PFSK-1 (cell line): ENCODE results near the gene SMAD3.

ENCODE experiments used
- FOXP2 ChIP-seq: optimal IDR thresholded peaks from 2 replicates; pipeline ENCODE3; 2011; ENCODE audit warnings: borderline replicate concordance, control low read depth, inconsistent platforms; ENCODE audit not compliant: insufficient read depth; ENCODE audit errors: extremely low read length, extremely low read depth
- POLR2AphosphoS5 ChIP-seq: IDR thresholded peaks from 2 replicates; pipeline ENCODE4 v1.6.1; 2012; ENCODE audit warnings: low read depth, mild to moderate bottlenecking, control low read depth, low read length, moderate library complexity
- SIN3A ChIP-seq: IDR thresholded peaks from 2 replicates; pipeline ENCODE4 v1.6.1; 2012; ENCODE audit warnings: mild to moderate bottlenecking, low read length, moderate library complexity, borderline replicate concordance; ENCODE audit not compliant: insufficient read depth
- TAF1 ChIP-seq: IDR thresholded peaks from 2 replicates; pipeline ENCODE4 v1.6.1; 2012; ENCODE audit warnings: low read length, control low read depth, borderline replicate concordance; ENCODE audit not compliant: insufficient read depth
- TF ChIP-seq, protein P1 (sequence below), 2 experiments: IDR thresholded peaks; 2 replicates each; pipeline versions ENCODE4 v1.6.1 to v1.8.0; 2011 to 2012; ENCODE audit warnings: low read depth in 2 of 2, low read length in 2 of 2, control low read depth in 1 of 2, inconsistent platforms in 1 of 2, mild to moderate bottlenecking in 1 of 2, moderate library complexity in 1 of 2; ENCODE audit not compliant: insufficient read depth in 1 of 2

DNA sequence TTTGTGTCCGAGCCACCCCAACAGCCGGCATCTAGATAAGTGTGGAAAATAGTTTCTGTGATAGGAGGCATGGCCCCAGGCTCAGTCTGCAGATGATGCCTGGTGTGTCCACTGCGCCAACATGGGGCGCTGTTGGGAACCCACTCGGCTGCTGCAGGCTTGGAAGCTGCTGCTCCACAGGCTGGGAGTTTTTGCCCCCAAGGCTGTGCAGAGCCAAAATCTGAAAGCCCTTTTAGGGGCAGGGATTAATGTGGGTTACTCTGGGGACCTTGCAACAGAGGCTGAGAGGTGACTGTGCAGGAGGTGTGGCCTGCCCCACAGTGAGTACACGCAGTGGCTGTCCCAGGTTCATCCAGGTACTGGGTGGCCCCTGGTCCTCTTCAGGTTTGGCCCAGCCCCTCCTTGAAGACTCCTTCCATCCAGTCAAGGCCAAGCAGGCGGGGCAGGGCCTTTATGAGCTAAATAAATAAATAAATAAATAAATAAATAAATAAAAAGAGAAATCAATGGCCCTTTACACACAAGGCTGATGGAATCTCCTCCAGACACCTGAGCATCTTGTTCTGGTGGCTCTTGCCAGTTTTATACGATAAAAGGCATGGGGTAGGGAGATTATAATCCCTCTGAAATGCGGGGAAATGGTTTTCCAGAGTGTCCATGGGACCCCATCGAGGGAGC lies 115.3 kb downstream of the SMAD3 start:
- no peak for TF ChIP-seq FOXP2
- TF ChIP-seq POLR2AphosphoS5 = no peak
- no peak for TF ChIP-seq TAF1
- no peak for TF ChIP-seq SIN3A
- TF ChIP-seq, protein P1, sequence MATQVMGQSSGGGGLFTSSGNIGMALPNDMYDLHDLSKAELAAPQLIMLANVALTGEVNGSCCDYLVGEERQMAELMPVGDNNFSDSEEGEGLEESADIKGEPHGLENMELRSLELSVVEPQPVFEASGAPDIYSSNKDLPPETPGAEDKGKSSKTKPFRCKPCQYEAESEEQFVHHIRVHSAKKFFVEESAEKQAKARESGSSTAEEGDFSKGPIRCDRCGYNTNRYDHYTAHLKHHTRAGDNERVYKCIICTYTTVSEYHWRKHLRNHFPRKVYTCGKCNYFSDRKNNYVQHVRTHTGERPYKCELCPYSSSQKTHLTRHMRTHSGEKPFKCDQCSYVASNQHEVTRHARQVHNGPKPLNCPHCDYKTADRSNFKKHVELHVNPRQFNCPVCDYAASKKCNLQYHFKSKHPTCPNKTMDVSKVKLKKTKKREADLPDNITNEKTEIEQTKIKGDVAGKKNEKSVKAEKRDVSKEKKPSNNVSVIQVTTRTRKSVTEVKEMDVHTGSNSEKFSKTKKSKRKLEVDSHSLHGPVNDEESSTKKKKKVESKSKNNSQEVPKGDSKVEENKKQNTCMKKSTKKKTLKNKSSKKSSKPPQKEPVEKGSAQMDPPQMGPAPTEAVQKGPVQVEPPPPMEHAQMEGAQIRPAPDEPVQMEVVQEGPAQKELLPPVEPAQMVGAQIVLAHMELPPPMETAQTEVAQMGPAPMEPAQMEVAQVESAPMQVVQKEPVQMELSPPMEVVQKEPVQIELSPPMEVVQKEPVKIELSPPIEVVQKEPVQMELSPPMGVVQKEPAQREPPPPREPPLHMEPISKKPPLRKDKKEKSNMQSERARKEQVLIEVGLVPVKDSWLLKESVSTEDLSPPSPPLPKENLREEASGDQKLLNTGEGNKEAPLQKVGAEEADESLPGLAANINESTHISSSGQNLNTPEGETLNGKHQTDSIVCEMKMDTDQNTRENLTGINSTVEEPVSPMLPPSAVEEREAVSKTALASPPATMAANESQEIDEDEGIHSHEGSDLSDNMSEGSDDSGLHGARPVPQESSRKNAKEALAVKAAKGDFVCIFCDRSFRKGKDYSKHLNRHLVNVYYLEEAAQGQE (IDR thresholded peaks at IDR 0.05; ENCODE audit: insufficient read depth in 1 of 2, low read depth in 2 of 2, low read length in 2 of 2) = no peak
